Activated CD8-positive, alpha-beta memory T cell treated with anti-CD3 and anti-CD28 coated beads, Interleukin-2, amount 50 U/mL, for 24 hours (primary cell): ENCODE data around the gene CD52.

Experiments used
- DNase-seq: peaks from one replicate; pipeline ENCODE4 v3.0.0-alpha.2; 2020; ENCODE audit errors: extremely low read depth

CD52 gene

DNA sequence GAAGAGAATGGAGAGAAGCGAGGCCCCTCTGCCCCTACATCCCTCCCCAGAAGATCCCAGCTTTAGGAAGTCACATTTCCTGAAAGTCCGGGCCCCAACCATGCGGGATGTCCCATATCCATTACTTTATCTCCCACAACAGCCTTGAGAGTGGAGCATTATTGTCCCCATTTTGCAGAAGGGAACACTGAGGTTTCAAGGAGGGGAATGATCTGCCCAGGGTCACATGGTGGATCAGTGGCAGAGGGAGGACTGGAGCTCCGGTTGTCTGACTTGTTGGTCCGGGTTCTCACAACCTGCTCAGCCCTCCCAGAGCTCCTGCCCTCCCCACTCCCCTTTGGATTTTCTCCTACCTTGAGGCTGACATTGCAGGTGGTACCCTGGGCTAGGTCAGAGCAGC, 38.3 kb downstream of the CD52 start:
- DNase-seq, result no peak

- DNase-seq, result no peak
Observed at GRCh38 chr1:26357121-26357602, 39.4 kb downstream of the CD52 start.

DNA sequence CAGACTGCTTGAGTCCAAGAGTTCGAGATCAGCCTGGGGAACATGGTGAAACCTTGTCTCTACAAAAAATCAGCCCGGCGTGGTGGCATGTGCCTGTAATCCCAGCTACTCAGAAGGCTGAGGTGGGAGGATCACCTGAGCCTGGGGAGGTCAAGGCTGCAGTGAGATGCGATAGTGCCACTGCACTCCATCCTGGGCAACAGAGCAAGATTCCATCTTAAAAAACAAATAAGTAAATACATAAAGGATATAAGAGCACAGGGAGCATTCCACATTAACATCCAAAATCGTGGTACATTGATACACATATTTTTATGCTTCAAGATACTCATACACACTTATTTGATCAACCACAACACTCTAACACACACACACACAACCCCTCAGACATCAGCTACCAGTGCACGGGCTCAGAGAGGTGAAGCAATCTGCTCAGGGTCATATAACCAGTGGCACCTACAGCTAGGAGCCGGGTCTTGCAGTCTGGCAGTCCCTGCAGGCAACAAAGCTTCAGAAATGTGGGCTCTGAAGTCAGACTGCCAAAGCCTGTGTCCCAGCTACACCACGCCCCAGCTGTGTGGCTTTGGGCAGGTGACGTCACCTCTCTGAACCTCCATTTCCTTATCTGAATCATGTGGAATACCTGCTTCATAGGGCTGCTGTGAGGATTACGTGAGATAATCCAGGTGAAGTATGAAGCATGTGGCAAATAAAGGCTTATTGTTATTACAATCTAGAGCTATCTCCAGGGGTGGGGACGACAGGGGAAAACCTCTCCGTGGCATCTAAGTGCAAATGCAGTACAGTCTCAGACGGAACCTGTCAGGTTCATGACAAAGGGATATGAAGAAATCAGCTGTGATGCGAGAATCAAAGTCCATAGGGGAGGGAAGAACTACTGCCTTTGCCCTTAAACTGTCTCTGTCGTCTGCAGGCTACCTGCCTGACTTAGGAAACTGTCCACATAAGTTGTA, 40.9 kb downstream of the CD52 start:
- no peak for DNase-seq

DNA sequence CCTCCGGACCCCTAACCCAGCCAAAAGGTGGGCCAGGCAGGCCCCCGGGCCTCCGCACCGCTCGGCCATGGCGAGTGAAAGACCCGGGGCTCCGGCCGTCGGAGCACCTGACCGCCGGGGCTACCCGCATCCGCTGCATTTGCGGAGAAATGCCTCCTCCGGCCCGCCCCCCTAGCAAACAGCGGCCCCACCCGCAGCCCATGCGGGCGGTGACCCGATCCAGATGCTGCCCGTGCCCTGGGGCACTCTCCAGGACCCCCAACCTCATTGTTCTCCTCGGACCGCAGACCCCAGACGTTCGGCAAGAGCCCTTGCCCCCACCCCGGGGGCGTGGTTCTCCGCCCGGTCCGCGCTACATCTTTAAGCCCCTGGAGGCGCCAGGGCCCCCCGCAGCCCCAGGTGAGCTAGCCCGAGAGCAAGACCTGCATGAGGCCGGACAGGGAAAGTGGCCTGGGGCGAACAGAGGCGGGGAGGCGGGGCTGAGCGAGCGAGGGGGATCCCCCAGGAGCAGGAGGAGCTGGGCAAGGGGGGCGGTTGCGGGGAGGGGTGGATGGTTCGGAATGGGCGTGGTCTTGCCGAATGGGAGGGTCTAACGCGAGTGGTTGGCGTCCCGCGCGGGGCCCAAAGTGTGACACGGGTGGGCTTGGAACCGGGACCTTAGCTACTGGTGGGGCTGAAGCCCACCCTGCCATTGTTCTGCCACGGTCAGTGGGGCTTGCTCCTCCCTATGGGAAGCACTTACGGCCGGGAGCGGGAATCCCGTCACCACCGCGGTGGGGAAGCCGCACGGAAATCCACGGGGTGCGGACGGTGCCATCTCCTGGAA, 42.4 kb downstream of the CD52 start:
- no peak for DNase-seq

- no peak for DNase-seq
Observed at GRCh38 chr1:26360807-26361604, 43.2 kb downstream of the CD52 start.

GRCh38 chr1:26361605-26362122, 43.9 kb downstream of the CD52 start:
- no peak for DNase-seq

GRCh38 chr1:26362331-26362730, 44.6 kb downstream of the CD52 start:
- no peak for DNase-seq

DNA sequence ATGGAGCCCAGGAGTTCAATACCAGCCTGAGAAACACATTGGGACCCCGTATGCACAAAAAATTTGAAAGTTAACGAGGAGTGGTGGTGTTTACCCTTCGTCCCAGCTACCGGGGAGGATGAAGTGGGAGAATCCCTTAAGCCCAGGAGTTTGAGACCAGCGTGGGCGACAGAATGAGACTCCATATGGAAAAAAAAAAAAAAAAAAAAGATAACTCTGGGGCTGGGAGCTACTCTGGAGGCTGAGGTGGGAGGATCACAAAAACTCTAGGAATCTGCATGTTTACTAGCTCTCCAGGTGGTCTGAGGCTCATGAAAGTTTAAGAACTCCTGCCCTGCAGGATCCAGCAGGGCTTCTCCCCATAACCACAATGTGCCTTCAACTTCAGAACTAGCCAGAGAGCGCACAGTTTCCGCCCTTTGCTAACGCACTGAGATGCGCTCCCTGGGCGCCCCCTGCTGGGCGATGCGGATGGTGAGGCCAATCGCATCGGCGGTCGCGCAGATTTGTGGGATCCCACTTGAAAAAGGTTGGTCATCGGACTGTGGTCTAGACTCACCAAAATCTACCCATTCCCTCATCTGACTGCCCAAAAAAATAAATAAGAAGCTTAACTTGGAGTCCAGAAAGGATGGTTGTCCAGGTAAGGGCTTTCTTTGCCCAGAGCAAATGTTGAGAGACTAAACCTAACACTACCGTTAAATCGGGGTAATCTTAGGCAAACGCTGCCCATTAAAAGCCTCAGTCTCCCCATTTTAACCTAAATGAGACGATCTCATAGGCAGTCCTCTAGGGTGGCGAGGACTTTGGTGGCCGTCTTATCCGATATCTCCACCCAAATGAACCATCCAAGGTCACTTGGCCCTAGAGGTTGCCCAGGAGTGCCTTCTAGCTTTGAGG, 46.0 kb downstream of the CD52 start:
- DNase-seq, result peak; percentile 66

GRCh38 chr1:26364956-26365355, 47.2 kb downstream of the CD52 start:
- DNase-seq, result no peak

GRCh38 chr1:26367441-26367840, 49.7 kb downstream of the CD52 start:
- no peak for DNase-seq

DNA sequence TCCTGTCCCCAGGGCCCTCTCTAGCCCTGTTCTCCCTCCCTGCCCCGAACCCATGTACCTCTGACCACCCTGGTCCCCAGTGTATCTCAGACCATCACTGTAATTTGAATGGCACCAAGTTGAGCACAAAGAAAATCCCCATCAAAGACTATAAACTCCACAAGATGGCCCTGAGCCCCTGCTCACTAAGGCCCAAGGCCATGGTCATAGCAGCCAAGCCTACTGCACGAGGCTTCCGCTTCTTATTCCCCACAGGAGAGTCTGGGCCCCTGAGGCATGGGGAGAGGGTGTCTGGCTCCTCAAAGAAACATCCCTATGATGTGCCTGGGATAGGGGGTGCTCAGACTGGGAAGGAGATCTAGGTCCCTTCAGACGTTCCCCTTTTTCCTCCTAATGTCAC, 50.2 kb downstream of the CD52 start:
- no peak for DNase-seq

GRCh38 chr1:26368486-26368885, 50.7 kb downstream of the CD52 start:
- DNase-seq, result no peak
